WERI-Rb-1 (cell line): ENCODE data around the gene ACAP1.

Source experiments
- DNase-seq: peaks from one replicate; pipeline ENCODE4 v3.0.0-alpha.2; 2020
- H3K27ac ChIP-seq: fragments of 250-450 bp; sonication (Bioruptor Pico); 2 replicates; pipeline ENCODE4 v1.5.1; 2020; ENCODE audit warnings: mild to moderate bottlenecking, moderate library complexity
- H3K27me3 ChIP-seq: fragments of 250-450 bp; sonication (Bioruptor Pico); 2 replicates; pipeline ENCODE4 v1.5.1; 2021; ENCODE audit warnings: mild to moderate bottlenecking, low read depth, moderate library complexity; ENCODE audit not compliant: insufficient read depth, severe bottlenecking
- H3K36me3 ChIP-seq: fragments of 250-450 bp; sonication (Bioruptor Pico); 2 replicates; pipeline ENCODE4 v1.5.1; 2020; ENCODE audit warnings: mild to moderate bottlenecking, moderate library complexity
- H3K4me3 ChIP-seq: 2 replicates; pipeline ENCODE4 v1.5.1; 2011; ENCODE audit warnings: low read depth, mild to moderate bottlenecking, control low read depth, low read length
- H3K9me3 ChIP-seq: fragments of 250-450 bp; sonication (Bioruptor Pico); 2 replicates; pipeline ENCODE4 v1.5.1; 2021; ENCODE audit warnings: mild to moderate bottlenecking, moderate library complexity; ENCODE audit not compliant: severe bottlenecking
- CTCF ChIP-seq: IDR thresholded peaks from 2 replicates; pipeline ENCODE4 v1.5.1; 2011; ENCODE audit warnings: low read depth, mild to moderate bottlenecking, control low read depth, inconsistent platforms, low read length

ACAP1 gene

GRCh38 chr17:7374353-7374752 lies 38.0 kb downstream of the ACAP1 start:
- TF ChIP-seq CTCF: no peak
- Histone ChIP-seq H3K27me3 (no peaks in the 10 kb centered on the region), H3K9me3 (no peaks in the 10 kb centered on the region), H3K4me3 (no peak overlapping the region), H3K27ac (no peak overlapping the region), H3K36me3 (no peaks in the 10 kb centered on the region)
- no peak for DNase-seq

GRCh38 chr17:7379134-7379533 lies 42.8 kb downstream of the ACAP1 start:
- no peak for DNase-seq
- Histone ChIP-seq H3K4me3 (no peak overlapping the region), H3K36me3 (peaks cover 10% of the 10 kb centered on the region), H3K27ac (no peak overlapping the region), H3K9me3 (no peaks in the 10 kb centered on the region), H3K27me3 (no peaks in the 10 kb centered on the region)
- TF ChIP-seq CTCF: no peak

GRCh38 chr17:7380321-7380720 lies 44.0 kb downstream of the ACAP1 start:
- TF ChIP-seq CTCF: peak; percentile 32; the same call in 1 of the 2 replicates
- H3K9me3 ChIP-seq: no peaks in the 10 kb centered on the region
- H3K36me3 ChIP-seq: peaks cover 12% of the 10 kb centered on the region
- H3K27ac ChIP-seq: no peak overlapping the region
- no peaks in the 10 kb centered on the region for H3K27me3 ChIP-seq
- peak overlapping the region; percentile 61 for H3K4me3 ChIP-seq
- DNase-seq: no peak

GRCh38 chr17:7380855-7381683 lies 44.7 kb downstream of the ACAP1 start, which contains the start of gene TNK1:
TSS of gene TNK1 (plus strand) at chr17:7381089. CDS start at chr17:7382927, 1,838 bp downstream.
- H3K27me3 ChIP-seq: no peaks in the 10 kb centered on the region
- H3K27ac ChIP-seq: peak within 1 kb of the TSS; percentile 19; the same call in 1 of the 2 replicates
- TF ChIP-seq CTCF: no peak
- DNase-seq: peak; percentile 72
- H3K4me3 ChIP-seq: peak within 1 kb of the TSS; percentile 61
- peaks cover 17% of the 10 kb centered on the region for H3K36me3 ChIP-seq
- H3K9me3 ChIP-seq: no peaks in the 10 kb centered on the region

- Histone ChIP-seq H3K4me3 (no peak overlapping the region), H3K36me3 (peaks cover 17% of the 10 kb centered on the region), H3K27ac (no peak overlapping the region), H3K27me3 (no peaks in the 10 kb centered on the region), H3K9me3 (no peaks in the 10 kb centered on the region)
- TF ChIP-seq CTCF: no peak
- DNase-seq: no peak
These were observed 46.6 kb downstream of the ACAP1 start for GRCh38 chr17:7382901-7383300.
